Ishikawa (cell line): ENCODE measurements around the gene CACNB3.
A peak's percentile ranks its signal among the peaks of the same experiment; 100 is the strongest.

Experiments
- CEBPB ChIP-seq: IDR thresholded peaks from 2 replicates; pipeline ENCODE4 v1.6.1; 2012
- CREB1 ChIP-seq: IDR thresholded peaks from 2 replicates; pipeline ENCODE4 v1.6.1; 2012; ENCODE audit warnings: low read depth
- EGR1 ChIP-seq: IDR thresholded peaks from 2 replicates; pipeline ENCODE4 v1.6.1; 2012
- EP300 ChIP-seq: IDR thresholded peaks from 2 replicates; pipeline ENCODE4 v1.6.1; 2012; ENCODE audit warnings: borderline replicate concordance
- FOXM1 ChIP-seq: IDR thresholded peaks from 2 replicates; pipeline ENCODE4 v1.6.1; 2012; ENCODE audit warnings: low read depth, borderline replicate concordance
- NFIC ChIP-seq: IDR thresholded peaks from 2 replicates; pipeline ENCODE4 v1.6.1; 2012
- RAD21 ChIP-seq: IDR thresholded peaks from 2 replicates; pipeline ENCODE4 v1.6.1; 2012; ENCODE audit warnings: low read depth
- TAF1 ChIP-seq: IDR thresholded peaks from 2 replicates; pipeline ENCODE4 v1.6.1; 2012; ENCODE audit warnings: low read depth, mild to moderate bottlenecking
- TCF12 ChIP-seq: IDR thresholded peaks from 2 replicates; pipeline ENCODE4 v1.6.1; 2012; ENCODE audit warnings: low read depth
- TEAD4 ChIP-seq: IDR thresholded peaks from 2 replicates; pipeline ENCODE4 v1.6.1; 2012
- YY1 ChIP-seq: IDR thresholded peaks from 2 replicates; pipeline ENCODE4 v1.6.1; 2012; ENCODE audit warnings: low read depth
- ZBTB7A ChIP-seq: IDR thresholded peaks from 2 replicates; pipeline ENCODE4 v1.6.1; 2012; ENCODE audit warnings: low read depth
- TF ChIP-seq, protein P1 (sequence below): IDR thresholded peaks from 2 replicates; pipeline ENCODE4 v1.6.1; 2012; ENCODE audit warnings: low read depth, mild to moderate bottlenecking
- TF ChIP-seq, protein P2 (sequence below): IDR thresholded peaks from 2 replicates; pipeline ENCODE4 v1.6.1; 2012
- TF ChIP-seq, protein P3 (sequence below): IDR thresholded peaks from 2 replicates; pipeline ENCODE4 v1.6.1; 2012

Gene CACNB3

DNA sequence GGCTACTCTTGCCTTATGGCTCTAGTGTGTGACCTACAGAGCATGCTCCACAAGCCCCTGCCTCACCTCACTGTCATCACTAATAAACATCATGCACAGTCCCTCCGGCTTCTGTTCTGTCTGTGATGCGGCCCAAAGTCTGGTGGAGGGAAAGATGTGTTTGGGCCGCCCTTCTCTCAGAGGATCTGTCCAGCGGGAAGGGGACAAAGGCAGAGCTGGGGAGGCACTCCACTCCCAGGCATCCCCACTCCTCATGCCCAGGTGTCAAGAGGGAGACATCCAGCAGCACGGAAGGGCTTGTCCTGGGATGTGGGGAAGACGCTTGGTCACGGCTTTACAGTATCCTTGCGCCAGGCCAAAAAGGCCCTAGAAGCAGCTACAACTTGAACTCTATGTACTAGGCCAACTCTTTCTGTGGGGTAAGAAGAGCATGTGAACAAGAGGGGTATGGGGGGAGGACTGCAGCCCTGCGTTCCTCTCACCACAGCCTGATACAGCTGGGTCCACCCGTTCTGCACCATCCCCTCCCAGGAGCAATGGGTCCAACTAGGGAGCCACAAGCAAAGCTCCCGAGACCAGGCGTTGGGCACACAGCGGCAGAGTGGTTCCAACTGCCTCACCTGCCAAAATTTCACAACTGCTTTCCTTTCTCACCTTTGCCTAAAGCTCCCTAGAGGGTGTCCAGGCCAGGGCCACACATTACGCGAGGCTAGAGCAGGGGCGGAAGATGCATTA, 10.7 kb downstream of the CACNB3 start:
- TF ChIP-seq TAF1 (no peak), EGR1 (no peak), FOXM1 (no peak)

DNA sequence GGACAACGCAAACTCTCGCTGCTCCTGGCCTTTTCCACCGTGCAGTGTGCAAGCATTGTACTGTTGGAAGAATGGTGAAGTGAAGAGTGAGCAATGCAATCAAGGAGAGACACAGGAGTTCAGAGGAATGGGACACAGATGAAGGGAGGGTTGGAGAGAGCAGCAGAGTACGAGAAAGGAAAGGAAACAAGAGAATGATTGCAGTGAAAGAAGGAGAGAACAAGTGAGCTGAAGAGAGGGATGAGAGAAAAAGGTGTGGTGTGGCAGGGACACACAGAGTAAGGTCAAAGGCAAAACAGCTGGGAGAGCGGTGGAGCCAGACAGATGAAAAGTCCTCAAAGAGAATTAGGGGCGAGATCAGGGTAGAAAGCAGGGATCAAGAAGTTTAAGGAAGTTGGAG, 13.0 kb downstream of the CACNB3 start:
- TF ChIP-seq TEAD4 (no peak), FOXM1 (no peak), RAD21 (no peak)

DNA sequence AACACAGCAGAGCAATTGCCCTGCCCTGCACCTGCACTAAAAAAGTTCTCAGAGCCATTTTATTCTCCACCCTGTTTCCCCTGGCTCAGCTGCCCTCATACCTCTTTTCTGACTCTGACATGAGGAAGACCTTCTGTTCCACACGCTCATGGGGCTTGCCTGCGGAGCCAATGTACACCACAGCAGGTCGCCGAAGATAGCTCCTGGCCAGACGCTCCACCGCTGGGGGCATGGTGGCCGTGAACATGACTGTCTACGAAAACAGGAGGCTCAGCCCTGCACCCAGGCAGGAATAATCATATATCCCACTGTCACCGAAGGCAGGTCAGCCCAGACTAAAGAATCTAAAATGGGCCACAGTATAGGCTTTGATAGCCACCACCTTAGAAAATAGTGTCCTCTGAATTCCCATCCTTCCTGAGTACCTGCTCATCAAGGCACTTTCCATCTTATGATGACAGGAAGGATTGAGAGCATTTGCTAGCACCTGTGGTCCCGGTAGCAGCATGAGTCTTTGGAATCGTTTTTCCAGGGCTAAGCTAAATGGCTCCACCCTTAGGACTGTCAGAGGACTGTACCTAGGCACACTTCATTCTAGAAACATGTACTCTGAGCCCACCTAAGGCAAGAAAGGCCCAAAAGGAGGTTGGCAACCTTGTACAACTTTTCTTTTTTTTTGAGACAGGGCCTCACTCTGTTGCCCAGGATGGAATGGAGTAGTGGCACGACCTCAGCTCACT, 14.2 kb downstream of the CACNB3 start:
- TF ChIP-seq, protein P1, sequence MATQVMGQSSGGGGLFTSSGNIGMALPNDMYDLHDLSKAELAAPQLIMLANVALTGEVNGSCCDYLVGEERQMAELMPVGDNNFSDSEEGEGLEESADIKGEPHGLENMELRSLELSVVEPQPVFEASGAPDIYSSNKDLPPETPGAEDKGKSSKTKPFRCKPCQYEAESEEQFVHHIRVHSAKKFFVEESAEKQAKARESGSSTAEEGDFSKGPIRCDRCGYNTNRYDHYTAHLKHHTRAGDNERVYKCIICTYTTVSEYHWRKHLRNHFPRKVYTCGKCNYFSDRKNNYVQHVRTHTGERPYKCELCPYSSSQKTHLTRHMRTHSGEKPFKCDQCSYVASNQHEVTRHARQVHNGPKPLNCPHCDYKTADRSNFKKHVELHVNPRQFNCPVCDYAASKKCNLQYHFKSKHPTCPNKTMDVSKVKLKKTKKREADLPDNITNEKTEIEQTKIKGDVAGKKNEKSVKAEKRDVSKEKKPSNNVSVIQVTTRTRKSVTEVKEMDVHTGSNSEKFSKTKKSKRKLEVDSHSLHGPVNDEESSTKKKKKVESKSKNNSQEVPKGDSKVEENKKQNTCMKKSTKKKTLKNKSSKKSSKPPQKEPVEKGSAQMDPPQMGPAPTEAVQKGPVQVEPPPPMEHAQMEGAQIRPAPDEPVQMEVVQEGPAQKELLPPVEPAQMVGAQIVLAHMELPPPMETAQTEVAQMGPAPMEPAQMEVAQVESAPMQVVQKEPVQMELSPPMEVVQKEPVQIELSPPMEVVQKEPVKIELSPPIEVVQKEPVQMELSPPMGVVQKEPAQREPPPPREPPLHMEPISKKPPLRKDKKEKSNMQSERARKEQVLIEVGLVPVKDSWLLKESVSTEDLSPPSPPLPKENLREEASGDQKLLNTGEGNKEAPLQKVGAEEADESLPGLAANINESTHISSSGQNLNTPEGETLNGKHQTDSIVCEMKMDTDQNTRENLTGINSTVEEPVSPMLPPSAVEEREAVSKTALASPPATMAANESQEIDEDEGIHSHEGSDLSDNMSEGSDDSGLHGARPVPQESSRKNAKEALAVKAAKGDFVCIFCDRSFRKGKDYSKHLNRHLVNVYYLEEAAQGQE, result no peak
- no peak for TF ChIP-seq ZBTB7A
- TF ChIP-seq, protein P2, sequence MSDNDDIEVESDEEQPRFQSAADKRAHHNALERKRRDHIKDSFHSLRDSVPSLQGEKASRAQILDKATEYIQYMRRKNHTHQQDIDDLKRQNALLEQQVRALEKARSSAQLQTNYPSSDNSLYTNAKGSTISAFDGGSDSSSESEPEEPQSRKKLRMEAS, result no peak

DNA sequence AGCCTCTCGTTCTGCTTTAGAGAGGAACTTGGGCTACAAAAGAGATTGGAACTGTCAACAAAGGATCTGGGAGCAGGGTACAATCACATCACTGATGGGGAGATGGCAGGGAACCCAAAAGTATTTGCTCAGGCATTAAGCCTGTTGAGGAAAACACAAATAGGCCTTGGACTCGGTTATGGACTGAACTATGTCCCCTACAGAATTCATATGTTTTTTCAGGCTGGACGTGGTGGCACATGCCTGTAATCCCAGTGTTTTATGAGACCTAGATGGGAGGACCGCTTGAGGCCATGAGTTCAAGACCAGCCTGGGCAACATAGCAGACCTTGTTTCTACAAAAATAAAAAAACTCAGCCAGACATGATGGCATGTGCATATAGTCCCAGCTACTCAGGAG, 19.8 kb downstream of the CACNB3 start:
- TF ChIP-seq, protein P2, result no peak
- TF ChIP-seq TCF12, result no peak
- TF ChIP-seq ZBTB7A, result no peak
- no peak for TF ChIP-seq EGR1
- no peak for TF ChIP-seq CREB1
- TF ChIP-seq, protein P3, sequence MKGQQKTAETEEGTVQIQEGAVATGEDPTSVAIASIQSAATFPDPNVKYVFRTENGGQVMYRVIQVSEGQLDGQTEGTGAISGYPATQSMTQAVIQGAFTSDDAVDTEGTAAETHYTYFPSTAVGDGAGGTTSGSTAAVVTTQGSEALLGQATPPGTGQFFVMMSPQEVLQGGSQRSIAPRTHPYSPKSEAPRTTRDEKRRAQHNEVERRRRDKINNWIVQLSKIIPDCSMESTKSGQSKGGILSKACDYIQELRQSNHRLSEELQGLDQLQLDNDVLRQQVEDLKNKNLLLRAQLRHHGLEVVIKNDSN, result no peak
- TF ChIP-seq TAF1, result no peak
- TF ChIP-seq FOXM1, result no peak
- TF ChIP-seq, protein P1, result no peak
- TF ChIP-seq CEBPB, result no peak
- no peak for TF ChIP-seq EP300
- no peak for TF ChIP-seq TEAD4
- no peak for TF ChIP-seq YY1
- no peak for TF ChIP-seq RAD21
- TF ChIP-seq NFIC, result no peak

DNA sequence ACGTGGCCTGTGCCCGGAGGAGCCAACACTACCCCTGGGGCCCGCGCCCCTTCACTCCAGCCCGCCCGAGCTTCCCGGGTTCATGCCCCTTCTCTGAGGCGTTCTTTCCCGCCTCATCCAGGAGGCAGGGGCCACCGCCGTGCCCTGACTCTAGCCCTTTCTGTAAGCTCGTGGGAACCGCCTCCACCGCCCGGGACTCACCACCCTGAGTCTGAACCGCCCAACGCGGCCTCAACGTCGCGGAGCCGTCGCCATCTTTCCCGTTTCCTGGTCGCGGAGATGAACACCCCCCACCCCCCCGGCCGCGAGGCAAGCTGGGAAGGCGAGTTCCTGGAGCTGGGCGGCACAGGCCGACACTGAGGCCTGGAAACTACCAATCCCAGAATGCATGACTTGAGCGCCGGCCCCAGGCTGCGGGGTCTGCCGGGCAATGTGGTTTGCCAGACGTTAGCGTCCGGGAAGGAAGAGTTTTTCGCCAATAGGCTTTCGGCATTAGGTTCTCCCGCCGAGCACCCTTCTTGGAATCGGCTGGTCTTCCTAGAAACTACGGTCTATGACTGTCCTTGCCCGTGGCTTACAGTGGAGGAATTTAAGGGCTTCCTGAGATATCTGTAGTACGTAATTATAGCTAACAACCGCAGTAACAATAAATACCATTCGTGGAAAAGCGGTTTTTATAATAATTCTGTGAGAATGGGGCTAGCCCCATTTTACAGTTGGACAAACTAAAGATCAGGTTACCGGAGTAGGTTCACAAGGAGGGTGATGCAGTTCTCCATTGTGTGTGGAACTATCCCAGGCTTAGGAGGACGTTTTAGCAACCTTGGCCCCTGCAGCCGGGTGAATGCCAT, 33.8 kb downstream of the CACNB3 start, which contains the start of gene DDX23:
DDX23 (minus strand) TSS at position 281 of the 851 bp plus-strand sequence. CDS start 6,381 bp downstream, outside the sequence.
- TF ChIP-seq TEAD4, result peak; percentile 31; the same call in 1 of the 2 replicates
- no peak for TF ChIP-seq EP300
- TF ChIP-seq TAF1, result peak; percentile 98
- TF ChIP-seq TCF12, result peak; percentile 93
- peak; percentile 73 for TF ChIP-seq ZBTB7A
- TF ChIP-seq, protein P2, result peak; percentile 89
- peak; percentile 99 for TF ChIP-seq YY1
- TF ChIP-seq EGR1, result 0 out of 2 replicates have a peak, but pooled peaks have one; percentile 30
- TF ChIP-seq FOXM1, result peak; percentile 81; the same call in 1 of the 2 replicates
- no peak for TF ChIP-seq CEBPB
- TF ChIP-seq NFIC, result peak; percentile 66
- no peak for TF ChIP-seq RAD21
- peak; percentile 84 for TF ChIP-seq CREB1
- TF ChIP-seq, protein P1, result no peak
- TF ChIP-seq, protein P3, result peak; percentile 66
